ENCODE results near the gene RPN2. TPM values are rescaled to one million over a fixed set of nuclear protein-coding genes. Genes with fewer than 3 reads are reported as not detected.

The RPN2 gene
- total RNA-seq, 1 donor from 2014 or later = 178 TPM

DNA sequence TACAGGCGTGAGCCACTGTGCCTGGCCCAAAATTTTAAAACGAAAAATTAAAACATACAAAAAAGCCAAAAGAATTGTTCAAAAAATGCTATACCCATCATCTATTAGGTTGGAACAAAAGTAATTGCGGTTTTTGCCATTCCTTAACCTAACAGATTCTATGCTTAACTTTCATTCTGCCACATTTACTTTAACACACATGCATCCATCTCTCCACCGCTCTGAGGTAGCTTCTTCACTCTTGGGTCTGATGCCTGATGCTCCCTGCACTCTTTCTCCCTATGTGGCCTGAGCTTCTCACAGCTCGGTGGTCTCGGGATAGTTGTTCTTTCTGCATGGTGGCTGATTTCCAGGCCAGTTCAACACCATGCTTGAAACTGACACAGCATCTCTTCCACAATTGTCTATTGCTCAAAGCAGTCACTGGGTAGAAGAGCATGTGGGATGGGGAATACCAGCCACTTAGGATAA is 105.6 kb downstream of the RPN2 start:
- no peak for DNase-seq (ENCODE audit: low read depth)
- Histone ChIP-seq H3K4me3 (ENCODE audit: low read depth, low read length) (no peak overlapping the region), H3K27me3 (ENCODE audit: control insufficient read depth, insufficient read depth, low read length) (no peaks in the 10 kb centered on the region), H3K36me3 (ENCODE audit: control insufficient read depth, insufficient read depth, low read length) (no peaks in the 10 kb centered on the region)
- no peak for FAIRE-seq
- TF ChIP-seq, protein P1, sequence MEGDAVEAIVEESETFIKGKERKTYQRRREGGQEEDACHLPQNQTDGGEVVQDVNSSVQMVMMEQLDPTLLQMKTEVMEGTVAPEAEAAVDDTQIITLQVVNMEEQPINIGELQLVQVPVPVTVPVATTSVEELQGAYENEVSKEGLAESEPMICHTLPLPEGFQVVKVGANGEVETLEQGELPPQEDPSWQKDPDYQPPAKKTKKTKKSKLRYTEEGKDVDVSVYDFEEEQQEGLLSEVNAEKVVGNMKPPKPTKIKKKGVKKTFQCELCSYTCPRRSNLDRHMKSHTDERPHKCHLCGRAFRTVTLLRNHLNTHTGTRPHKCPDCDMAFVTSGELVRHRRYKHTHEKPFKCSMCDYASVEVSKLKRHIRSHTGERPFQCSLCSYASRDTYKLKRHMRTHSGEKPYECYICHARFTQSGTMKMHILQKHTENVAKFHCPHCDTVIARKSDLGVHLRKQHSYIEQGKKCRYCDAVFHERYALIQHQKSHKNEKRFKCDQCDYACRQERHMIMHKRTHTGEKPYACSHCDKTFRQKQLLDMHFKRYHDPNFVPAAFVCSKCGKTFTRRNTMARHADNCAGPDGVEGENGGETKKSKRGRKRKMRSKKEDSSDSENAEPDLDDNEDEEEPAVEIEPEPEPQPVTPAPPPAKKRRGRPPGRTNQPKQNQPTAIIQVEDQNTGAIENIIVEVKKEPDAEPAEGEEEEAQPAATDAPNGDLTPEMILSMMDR (IDR thresholded peaks at IDR 0.05; ENCODE audit: insufficient read depth, low read length, severe bottlenecking) = no peak

DNA sequence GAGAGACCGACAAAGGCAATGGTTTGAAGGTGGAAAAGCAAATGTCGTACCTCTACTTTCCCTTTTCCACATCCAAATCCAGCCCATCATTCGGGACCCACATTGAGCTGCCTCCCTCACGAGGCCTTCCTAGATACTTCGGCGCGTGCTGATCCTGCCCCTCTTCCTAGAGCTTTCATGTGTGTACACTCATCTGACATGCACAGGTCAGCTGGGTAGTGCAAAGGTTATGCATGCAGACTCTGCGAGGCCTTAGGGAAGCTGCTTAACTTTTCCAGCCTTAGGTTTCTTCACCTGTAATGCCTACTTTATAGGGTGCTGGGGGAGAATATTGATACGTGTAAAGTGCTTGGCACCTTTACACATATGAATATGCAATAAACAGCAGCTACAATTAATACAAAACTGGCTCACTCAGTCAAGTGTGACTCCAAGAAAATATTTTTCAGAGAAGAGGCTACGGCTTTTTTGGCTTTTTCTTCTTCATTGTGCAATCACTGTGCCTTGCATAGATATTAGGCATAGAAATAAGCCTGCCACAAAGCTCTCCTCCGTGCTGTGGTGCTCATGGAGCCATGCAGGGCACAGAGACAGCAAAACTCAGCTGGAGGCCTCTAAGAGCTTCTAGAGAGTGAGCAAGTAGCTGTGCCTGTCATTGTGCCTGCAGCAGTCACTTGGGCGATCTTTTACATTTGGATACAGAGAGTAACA is 106.7 kb downstream of the RPN2 start:
- DNase-seq (ENCODE audit: low read depth) (no peak), FAIRE-seq (no peak)
- H3K27me3 ChIP-seq (ENCODE audit: control insufficient read depth, insufficient read depth, low read length) = no peaks in the 10 kb centered on the region
- no peaks in the 10 kb centered on the region for H3K36me3 ChIP-seq (ENCODE audit: control insufficient read depth, insufficient read depth, low read length)
- TF ChIP-seq, protein P1 (IDR thresholded peaks at IDR 0.05; ENCODE audit: insufficient read depth, low read length, severe bottlenecking) = no peak
- no peak overlapping the region for H3K4me3 ChIP-seq (ENCODE audit: low read depth, low read length)

DNA sequence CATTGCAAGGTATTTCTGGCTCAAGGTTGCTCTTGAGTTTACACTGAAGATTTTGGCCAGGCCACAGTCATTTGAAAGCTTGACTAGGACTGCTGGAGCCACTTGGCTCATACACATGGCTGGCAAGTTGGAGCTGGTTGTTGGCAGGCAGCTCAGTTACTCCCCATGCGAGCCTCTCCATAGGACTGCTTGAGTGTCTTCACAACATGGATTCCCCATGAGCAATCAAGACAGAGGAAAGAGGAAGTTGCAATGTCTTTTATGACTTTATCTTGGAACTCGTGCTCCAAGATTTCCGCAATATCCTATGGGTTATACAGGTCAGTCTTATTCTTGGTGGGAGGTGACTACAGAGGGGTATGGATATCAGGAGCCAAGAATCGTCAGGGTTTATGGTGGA is 109.0 kb downstream of the RPN2 start:
- FAIRE-seq = peak; percentile 13
- Histone ChIP-seq H3K36me3 (ENCODE audit: control insufficient read depth, insufficient read depth, low read length) (no peaks in the 10 kb centered on the region), H3K4me3 (ENCODE audit: low read depth, low read length) (no peak overlapping the region), H3K27me3 (ENCODE audit: control insufficient read depth, insufficient read depth, low read length) (no peaks in the 10 kb centered on the region)
- peak; percentile 91 for DNase-seq (ENCODE audit: low read depth)
- TF ChIP-seq, protein P1 (IDR thresholded peaks at IDR 0.05; ENCODE audit: insufficient read depth, low read length, severe bottlenecking) = no peak

DNA sequence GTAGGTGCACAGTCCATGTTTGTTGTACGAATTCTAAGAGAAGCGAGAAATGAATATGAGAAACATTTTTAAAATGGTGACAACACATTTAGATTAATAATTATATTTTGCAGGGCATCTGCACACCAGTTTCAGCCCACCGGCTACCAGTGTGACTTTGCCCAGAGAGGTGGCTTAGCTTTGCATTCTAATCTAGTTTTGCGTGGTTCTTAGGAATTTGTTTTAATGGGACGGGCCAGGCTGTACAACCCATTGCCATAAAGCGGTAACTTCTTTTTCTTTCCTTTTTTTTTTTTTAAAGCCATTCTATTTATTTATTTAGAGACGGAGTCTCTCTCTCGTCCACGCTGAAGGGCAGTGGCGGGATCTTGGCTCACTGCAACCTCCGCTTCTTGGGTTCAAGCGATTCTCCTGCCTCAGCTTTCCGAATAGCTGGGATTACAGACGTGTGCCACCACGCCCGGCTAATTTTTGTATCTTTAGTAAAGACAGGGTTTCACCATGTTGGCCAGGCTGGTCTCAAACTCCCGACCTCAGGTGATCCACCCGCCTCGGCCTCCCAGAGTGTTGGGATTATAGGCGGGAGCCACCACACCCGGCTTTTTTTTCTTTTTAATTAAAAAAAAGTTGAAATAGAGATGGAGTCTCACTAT is 111.2 kb downstream of the RPN2 start:
- TF ChIP-seq, protein P1 (IDR thresholded peaks at IDR 0.05; ENCODE audit: insufficient read depth, low read length, severe bottlenecking) = no peak
- DNase-seq (ENCODE audit: low read depth) (no peak), FAIRE-seq (no peak)
- Histone ChIP-seq H3K4me3 (ENCODE audit: low read depth, low read length) (peak overlapping the region; percentile 73), H3K27me3 (ENCODE audit: control insufficient read depth, insufficient read depth, low read length) (no peaks in the 10 kb centered on the region), H3K36me3 (ENCODE audit: control insufficient read depth, insufficient read depth, low read length) (no peaks in the 10 kb centered on the region)

Other genes with a start within 250 kb of the RPN2 start
- 1.8 and 2.2 TPM in 2 replicates for gene SAMHD1, start 227.6 kb upstream of the RPN2 start, total RNA-seq
- gene RBL1, start 83.3 kb upstream of the RPN2 start, total RNA-seq = 2.7 and 3.2 TPM in 2 replicates
- gene MROH8, start 218 bp downstream of the RPN2 start, total RNA-seq = under 0.01 and 0.13 TPM in 2 replicates
- not detected in 2 replicates for gene GHRH, start 82.5 kb downstream of the RPN2 start, total RNA-seq
- gene MANBAL, start 110.3 kb downstream of the RPN2 start, total RNA-seq = 14.8 and 21.1 TPM in 2 replicates
- gene SRC, start 166.8 kb downstream of the RPN2 start, total RNA-seq = 16.6 and 18.2 TPM in 2 replicates